CD4-positive, alpha-beta T cell treated with Interleukin-6 at 100 ng/mL for 8 hours (primary cell): ENCODE data around the gene UBN1.
A peak's percentile ranks its signal among the peaks of the same experiment; 100 is the strongest.

Experiments
- DNase-seq: peaks from one replicate; pipeline ENCODE4 v3.0.0-alpha.2; 2020; ENCODE audit warnings: mixed read lengths, low spot score

UBN1 gene

DNA sequence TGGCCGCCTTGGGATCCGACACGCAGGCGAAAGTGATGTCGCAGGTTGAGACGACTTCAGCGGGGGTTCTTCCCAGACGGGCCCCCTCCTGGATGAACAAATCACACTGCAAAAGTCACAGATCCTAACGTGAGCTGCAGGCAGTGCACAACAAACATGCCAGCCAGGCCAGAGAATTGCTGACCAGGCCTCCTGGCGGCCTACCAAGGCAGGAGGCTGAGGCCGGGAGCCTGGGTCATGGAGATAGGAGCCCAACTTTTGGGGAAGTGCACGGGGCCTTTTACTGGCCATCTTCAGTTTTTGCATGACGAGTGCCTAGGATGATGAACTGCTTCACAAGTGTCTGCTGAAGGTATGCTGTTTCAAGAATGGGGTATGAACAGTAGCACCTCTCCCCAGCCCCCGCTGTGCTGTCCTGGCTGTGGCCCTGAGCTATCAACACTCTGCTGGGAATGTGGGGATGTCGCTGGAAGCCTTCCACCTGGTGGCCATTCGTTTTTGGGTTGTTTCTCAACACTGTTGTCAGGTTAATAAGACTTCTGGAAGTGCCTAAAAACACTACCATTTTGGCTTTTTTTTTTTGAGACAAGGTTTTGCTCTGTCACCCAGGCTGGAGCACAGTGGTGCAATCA, 32.6 kb upstream of the UBN1 start:
- DNase-seq = no peak

DNA sequence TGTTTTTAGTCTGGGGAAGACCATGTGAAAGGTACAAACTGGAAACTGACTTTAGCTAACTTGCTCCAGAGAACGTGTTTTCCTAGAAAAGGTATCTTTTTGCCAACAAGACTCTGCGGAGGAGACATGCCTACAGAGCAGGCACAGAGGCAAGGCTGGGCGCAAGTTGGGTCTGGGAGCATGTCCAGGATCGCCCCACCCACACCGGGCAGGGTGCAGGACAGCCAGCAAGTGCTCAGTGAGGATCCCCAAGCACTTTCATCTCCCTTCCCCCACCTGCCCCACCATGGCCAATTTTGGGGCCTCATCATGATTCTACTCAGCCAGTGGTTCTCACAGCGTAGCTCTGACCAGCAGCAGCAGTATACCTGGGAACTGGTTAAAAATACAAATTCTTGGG, 26.6 kb upstream of the UBN1 start:
- no peak for DNase-seq

DNA sequence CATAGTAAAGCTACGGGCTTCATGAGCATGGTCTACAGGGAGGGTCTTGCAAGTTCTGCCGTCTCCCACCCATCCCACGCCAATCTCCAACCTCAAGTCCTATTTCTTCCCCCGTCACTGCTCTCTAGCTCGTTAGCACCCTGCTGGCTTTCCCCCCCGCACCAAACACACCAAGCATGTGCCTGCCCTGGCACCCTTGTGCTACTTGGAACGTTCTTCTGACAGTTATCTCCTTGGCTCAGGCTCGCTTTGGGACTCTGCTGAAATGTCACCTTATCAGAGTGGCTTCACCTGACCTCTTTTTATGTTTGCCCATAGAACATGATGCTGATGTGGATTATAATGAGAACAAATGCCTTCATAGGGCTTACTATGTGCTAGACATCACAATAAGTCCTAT, 22.1 kb upstream of the UBN1 start:
- DNase-seq = no peak

DNA sequence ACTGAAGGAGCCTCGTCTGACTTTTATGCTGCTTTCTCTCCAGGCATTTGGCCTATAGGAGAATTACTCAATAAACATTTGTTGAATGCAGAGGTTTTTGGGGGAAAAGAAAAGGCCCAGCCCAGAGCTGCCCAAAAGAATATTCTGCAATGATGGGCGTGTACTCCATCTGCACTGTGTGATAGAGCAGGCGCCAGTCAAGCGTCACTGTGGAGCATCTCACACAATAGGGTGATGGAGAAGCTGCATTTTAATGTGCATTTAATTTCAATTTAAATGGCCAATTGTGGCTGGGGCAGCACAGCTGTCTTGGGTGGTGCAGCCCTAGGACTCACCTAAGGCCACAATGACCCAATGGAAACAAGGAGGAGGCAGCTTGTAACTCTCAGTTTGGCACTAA, 20.8 kb upstream of the UBN1 start:
- DNase-seq = no peak

DNA sequence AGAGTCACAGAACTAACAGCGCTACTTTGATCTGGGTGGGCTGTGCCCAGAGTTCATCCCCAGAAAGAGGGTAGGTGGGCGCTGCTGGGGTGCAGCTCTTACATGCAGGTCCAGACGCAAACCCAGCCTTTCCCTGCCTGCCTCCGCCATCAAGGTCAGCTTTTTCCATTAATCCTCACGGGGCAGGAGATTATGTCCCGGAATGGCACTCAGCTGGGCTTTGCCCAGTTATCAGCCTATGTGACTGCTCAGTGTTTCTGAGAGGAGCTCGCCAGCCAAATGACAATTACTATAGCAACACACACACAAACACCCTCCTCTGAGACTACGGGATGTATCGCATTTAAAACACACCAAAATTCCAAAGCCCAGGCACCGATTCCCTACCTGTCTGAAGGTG, 20.3 kb upstream of the UBN1 start:
- no peak for DNase-seq

DNA sequence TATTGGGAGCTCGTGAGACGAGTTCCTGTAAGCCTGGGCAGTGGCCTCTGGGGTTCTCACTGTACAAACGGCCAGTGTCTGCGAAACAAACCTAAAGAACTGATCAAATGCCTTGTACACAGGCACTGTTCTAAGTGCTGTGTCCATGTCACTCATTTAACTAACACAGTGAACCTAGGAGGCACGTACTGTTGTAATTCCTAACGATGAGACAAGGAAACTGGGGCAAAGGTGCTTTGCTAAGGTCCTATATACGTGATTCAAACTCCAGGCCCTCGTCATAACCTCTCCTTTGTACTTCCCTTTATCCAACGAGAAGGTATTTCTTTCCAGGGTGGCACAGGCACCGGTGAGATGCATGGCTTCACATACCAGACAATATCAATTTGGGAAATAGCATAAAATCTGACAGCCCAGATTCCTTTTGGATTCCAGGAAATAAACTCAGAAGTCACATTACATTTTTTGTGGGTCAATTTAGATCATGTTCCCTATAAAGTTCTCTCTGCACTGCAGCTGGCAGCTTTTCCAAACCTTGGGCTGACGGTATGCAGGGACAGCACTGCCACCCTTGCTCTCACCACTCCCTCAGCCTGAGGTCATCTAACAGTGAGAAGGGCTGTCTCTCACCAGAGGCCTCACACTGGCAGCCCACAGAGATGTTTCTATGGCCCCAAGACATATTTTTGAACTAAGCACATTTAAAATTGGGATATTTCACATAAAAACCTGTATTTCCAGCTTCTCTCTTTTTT, 18.5 kb upstream of the UBN1 start:
- no peak for DNase-seq

DNA sequence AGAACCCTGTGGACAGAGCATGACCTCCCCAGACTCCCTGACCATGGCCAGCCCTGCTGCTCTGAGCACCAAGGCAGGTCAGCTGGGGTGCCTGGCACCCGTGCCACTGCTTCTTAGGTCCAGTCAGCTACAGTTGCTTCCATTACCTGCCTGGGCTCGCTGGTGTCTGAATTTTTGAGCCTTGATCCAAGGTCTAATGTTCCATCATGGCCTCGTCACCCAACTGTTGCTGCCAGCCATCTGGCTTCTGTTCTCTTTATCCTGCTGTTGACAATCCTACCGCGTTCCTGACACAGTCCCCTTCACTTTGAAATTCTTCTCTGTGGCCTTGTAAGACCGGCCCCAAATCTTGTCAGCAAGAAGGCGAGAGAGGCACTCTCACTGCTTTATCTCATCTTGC, 16.9 kb upstream of the UBN1 start:
- DNase-seq = no peak

DNA sequence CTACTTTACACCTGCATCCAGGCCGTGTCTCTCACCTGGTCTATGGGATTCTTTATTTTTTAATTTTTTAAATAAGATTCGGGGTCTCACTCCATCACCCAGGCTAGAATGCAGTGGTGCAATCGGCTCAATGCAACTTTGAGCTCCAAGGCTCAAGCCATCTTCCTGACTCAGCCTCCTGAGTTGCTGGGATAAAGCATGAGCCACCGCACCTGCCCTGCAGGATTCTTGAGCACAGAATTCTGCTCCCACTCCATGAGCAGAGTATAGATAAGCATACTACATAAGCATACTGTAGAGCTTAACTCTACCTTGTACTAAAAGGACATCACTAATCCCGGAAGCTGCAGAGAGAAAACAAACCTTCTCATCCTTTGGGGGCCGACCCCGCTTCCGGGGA, 15.7 kb upstream of the UBN1 start:
- DNase-seq = no peak

DNA sequence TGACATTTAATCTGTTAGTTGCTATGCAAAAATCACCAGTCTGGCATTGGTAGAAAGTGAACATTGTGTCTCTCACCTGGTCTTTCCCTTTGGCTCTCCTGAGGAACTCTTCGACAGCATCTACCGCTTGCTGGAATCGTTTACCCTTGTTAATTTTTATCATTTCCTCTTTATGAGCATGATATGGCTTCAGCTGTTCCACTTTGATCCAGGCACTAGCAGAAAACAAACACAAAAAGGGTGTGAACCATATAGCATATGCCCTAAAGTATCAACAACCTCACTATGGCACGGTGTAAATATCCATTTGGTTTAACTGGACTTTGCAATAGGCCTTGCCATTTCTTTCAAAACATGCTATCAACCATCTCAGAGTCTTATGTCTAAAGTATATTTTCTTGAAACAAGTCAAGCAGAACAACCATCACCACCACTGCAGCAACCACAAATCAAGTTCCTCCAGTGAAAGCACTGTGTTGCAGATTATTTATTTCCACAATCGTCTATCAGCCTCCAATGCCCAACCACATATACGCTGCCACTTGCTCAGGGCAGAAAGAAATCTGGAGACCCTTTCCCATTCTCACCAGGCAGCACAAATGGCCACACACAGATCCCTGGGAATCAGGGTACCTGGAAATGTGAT, 14.5 kb upstream of the UBN1 start:
- DNase-seq = no peak

DNA sequence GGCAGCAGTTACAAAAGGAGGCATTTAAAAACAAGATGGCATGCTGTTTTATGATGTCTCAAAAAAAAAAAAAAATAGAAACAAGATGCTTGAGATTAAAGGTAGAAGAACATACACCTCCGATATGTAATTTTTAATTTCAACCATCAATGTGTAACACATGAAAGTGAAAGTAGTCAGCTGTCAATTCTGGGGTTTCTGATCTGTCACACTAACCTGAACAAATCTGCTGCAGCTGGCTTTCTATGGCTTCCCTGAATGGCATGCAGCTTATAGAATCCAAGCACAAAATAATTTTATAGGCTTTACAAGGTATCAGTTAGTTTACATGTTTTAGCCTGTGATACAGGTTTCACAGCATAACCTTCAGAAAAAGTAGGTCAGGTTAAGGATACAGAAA, 13.7 kb upstream of the UBN1 start:
- no peak for DNase-seq

DNA sequence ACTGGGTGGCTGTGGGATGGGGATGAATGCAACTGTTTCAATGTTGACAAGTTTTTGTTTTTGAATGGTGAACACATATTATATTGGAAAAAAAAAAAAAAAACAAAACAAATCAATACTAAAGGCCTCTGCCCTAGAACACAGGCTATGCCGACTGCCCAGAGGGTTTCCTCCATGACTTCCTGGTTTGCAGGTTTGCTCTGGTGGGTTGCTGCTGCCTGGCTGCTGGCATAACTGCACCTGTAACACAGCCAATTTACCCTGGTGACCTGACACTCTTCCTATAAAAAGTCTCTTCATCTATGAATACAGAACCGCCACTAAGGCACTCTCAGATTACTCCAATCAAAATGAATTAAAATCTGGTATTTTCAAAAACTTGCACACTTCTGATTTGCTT, 10.6 kb upstream of the UBN1 start:
- DNase-seq = no peak

DNA sequence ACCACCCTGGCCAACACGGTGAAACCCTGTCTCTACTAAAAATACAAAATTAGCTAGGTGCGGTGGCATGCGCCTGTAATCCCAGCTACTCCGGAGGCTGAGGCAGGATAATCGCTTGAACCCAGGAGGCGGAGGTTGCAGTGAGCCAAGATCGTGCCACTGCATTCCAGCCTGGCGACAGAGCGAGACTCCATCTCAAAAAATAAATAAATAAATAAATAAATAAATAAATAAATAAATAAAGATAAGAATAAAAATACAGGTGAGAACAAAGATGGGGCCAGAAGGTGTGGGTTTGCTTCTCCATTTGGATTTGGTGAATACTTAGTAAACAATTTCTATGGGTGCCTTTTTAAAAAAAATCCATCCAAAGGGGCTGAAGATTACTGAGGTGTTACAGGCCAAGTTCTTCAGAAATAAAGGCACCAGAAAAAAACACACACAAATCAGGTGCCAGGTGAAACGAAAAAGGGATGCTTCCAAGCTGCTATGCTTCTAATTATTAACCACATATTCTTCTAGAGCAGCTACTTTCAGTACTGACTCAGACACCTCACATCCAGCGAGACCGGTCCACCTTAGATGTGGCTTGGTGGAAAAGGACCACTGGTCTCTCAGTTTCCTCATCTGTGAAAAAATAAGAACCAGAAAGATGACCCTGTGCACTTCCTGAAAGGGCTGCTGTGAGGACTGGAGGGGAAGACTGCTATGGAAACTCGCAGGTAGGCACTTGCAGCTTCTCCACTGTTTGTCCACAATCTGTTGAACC, 9.4 kb upstream of the UBN1 start:
- no peak for DNase-seq

DNA sequence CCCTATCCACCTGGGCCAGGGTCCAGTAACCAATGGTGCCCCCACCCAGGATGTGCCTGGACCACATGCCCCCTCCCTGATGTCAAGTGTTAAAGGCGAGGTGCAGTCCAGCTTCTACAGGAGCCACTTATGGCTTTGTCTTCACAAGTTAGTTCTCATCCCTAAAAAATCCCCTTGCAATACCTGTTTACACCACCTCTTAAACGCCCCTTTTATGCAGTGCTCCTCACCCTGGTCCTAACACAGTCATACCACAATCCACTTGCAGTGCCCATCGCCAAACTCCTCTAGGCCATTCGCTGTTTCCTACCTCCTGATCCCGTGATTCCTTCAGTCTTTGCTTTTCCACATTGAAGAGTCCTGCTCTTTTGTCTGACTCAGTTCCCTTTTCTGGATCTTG, 7.3 kb upstream of the UBN1 start:
- DNase-seq = no peak

DNA sequence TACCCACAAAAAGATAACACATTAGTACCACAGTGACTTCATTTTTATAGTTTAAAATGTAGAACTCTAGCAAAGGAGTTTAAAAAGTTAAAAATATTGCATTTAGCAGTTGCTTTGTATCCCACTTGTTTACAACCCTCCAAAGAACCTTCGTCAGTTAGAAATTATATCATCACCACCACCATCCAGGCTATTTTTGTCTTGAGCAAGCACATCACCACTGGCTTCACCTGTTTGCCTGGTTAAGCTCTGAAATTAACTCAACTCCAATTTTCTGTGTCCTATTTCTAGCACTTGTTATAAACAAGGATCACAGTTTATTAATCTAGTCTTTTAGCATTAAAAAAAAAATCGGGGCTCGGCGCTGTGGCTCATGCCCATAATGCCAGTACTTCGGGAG, 6.3 kb upstream of the UBN1 start:
- DNase-seq = no peak

DNA sequence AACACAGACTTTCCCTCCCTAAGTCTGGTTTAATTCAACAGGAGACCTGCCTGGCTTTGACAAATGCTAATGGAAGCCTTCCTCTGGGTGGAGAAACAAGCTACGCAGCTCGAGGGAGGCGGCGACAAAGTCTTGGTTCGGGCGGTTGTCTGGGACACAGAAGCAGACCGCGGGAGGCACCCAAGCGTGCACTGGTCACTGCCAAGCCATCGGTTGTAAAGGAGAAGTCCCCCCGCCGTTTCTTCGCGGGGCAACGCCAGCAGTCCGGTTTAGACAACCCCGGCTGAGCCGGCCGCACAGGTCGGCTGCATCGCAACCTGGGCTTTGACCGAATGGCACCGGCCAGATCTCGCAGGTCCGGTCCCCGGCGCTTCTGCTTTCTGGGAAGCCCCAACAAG, 779 bp upstream of the UBN1 start:
- DNase-seq = no peak

DNA sequence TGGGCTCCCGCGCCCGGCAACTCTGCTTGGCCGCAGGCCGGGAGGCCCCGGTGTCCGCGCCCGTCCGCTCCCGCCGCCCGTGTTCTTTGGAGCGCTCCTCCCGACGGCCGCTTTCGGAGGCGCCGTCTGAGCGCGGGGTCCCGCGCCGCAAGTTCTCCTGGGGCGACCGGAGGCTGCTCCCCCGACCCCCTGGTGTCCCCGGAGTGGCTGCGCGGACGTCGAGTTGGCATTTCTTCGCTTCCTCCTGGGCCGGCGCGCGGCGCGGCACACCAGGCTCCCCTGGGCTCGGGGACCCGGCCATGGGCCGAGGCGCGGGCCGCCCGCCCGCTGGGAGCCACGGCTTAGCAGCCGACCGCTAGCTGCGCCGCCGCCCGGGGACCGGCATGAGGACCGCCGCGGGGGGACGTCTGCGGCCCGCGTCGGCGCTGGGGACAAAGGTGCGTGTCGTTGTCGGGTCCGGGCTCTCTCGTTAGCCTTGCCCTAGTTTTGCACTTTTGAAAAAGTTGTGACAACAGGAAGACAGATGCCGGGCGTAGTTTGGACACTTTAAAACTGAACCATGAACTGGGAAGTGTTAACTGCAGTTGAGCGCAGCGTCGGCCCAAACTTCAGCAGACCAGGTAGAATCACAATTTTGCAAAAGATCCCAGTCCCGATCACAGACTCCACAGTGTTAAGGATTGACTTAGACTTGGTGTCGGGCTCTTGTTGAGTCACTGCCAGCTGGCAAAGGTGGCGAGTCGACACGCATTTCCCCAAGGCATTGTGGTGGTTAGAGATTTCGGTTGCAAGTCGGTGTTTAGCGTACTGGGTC, 700 bp downstream of the UBN1 start:
- DNase-seq = peak; percentile 10

DNA sequence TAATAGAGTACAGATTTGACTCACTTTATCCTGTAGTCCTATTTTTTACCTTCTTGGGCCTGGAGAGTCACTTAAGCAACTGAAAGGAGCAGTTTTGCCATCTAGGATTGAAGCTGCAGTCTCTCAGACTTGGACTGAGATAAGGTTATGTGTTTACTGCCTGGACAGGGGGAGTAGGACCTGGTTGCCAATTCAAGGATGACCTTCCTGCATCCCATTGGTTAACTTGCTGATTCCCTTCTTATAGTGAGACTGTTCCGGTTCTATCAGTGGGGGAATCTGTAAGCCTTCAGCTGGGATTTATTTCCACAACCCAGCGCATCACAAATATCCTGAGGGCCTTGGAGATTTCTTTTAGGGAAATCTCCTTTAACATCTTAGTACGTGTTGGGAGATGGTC, 2.9 kb downstream of the UBN1 start:
- DNase-seq = no peak

DNA sequence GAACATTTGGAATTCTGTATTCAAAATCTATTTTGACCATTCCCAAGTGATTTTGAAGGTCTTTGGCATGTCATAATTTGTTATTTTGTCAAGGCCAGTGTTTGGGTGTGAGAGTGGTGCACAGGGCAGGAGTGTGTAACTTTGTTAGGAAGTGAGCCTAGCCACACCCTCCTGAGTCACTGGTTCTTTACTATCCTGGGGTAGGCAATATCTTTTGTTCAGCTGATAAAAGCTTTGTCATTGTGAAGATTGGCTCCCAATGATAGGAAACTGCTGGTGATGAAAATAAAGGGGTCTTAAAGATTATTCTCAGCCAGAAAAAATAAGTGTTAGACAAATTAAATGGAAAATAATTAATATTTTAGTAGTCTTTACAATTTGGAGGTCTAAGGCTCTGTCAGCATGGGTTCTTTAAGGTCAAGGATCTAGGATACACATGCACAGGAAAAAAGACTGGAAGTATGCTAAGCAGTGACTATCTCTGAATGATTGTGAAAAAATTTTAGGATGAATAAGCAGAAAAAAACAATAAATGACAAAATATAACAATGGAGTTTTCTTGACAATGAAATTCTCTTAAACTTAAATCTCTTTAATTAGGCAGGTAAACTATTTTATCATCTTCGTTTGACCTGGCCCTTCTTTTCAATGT, 5.1 kb downstream of the UBN1 start:
- DNase-seq = no peak

DNA sequence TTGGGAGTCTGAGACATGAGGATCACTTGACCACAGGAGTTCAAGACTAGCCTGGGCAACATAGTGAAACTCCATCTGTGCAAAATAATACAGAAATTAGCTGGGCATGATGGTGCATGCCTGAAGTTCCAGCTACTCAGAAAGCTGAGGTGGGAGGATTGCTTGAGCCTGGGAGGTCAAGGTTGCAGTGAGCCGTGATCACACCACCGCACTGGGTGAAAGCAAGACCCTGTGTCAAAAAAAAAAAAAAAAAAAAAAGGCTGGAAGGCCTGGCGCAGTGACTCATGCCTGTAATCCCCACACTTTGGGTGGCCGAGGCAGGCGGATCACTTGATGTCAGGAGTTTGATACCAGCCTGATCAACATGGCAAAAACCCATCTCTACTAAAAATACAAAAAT, 8.1 kb downstream of the UBN1 start:
- no peak for DNase-seq

DNA sequence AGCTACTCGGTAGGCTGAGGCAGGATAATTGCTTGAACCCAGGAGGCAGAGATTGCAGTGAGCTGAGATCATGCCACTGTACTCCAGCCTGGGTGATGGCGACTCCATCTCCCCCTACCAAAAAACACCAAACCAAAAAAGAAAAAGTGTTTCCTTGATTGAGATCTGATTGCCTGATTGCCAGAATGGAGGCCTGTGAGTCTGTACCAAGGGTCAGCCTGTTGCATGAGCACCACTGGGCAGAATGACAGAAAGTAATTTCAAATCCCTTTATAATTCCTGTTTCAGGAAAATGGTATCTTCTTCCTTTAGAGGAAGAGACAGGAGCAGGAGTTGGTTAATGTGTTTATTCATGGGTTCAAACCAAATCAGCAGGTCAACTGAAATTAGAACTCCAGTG, 8.5 kb downstream of the UBN1 start:
- DNase-seq = no peak

DNA sequence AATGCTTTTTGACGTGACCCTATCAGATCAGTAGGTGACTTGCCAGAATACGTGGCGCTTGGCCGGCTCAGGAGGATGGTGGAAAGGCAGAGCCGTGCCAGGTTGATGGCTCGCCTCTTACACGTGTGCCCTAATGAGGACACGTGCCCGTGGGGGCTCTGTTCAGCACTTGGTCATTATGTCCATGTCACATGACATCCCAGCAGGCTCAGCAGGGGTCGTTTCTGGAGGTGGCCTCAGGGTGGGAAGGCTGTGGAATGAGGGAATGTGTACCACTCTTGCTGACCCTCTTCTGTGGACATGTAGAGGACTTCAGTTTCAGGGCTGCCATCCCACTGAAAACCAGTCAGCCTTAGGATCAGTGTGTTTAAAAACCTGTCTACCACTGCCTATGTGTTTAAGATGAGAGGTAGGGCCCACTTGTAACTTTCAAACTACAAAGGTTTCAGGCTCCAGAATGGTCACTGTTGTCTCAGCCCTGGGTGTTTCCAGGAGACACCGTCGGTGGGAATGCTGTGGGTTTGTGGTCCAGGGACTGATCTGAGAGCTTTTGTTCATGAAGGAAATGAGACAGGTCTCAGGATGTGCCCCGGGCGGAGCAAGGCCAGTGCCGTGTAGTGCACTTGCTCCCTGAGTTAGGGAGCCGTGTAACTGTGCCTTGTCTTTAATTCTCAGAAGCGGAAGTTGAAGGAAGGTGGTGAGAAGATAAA, 12.1 kb downstream of the UBN1 start:
- DNase-seq = no peak
